HG03060 (cell line): ENCODE data around the gene SCAP.
"Not testable (repeated sequence)": the region's sequence is repeated elsewhere in the genome, so short reads cannot be mapped to it uniquely, and the experiment has no call there.

Source experiments
- ATAC-seq: cut with Tn5 transposase; IDR thresholded peaks from one replicate; pipeline ENCODE4 v1.9.1; 2021; ENCODE audit warnings: low read depth, moderate number of reproducible peaks; ENCODE audit not compliant: unreplicated experiment

The SCAP gene

DNA sequence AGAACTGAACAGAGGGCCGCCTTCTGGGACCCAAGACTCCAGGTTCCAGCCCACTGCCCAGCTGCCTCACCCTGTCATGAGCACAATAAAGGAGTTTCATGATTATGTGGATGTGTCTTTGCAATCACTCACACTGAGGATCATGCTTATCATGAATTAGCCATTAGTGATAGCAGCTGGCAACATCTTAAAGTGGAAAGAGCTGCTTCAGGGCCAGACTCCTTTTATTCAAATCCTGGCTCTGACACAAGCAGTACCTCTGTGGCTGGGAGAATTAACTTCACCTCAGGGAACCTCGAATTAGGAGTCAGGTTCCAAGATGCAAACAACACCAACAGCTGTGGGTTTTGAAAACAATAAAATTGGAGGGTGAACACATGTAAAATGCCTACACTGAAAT lies 6.6 kb upstream of the SCAP start:
- no peak for ATAC-seq

DNA sequence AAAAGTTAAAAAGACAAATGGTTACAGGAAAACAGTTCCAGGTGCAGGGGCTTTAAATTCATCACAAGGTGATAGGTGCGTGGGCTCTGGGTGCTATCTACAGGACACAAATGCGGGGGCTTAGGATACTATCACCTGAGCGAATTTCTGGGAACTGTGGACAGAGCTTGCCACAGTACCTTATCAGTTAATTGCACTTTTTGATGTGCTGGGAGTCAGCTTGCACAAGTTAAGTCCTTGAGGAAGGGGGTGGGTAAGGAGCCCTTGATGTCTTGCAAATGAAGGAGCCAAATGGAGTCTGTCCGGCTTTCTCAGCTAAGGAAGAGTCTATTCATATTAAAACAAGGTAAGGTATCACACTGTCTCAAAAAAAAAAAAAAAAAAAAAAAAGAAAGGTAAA lies 6.0 kb upstream of the SCAP start:
- not testable (repeated sequence) for ATAC-seq

DNA sequence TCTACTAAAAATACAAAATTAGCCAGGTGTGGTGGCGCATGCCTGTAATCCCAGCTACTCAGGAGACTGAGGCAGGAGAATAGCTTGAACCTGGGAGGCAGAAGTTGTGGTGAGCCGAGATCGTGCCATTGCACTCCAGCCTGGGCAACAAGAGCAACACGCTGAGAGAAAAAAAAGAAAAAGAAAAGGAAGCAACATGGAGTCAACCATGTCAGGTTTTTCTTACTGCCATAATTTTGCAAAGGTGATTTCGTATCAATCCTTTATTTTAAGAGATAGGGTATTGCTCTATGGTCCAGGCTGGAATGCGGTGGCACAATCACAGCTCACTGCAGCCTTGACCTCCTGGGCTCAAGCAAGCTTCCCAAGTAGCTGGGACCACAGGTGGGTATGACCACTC lies 4.5 kb upstream of the SCAP start:
- ATAC-seq = not testable (repeated sequence)

GRCh38 chr3:47479826-47480160 lies 4.1 kb upstream of the SCAP start:
- ATAC-seq = no peak

- no peak for ATAC-seq
Measured at GRCh38 chr3:47478022-47478421, 2.3 kb upstream of the SCAP start.

- no peak for ATAC-seq
Measured at GRCh38 chr3:47476644-47477199, 981 bp upstream of the SCAP start.

GRCh38 chr3:47476330-47476626 lies 537 bp upstream of the SCAP start:
- ATAC-seq = no peak

- no peak for ATAC-seq
Measured at GRCh38 chr3:47475029-47475569, 642 bp downstream of the SCAP start.

DNA sequence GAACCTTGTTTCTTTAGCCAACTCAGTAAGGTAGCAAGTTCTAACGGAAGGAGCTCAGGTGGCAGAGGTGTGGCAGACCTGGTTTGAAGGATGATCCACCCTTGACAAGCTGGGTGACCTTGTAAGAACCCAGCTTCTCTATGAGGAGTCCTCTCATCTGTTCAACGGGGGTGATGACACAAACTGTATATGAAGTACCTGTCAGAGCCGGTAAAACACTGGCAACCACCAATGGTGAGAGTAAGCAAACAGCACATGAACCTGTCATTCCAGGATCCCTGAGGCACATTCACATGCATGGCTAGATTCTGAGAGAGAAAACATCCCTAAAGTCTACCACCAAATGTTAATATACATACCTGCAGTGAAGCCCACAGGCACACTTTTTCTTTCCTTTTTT lies 2.4 kb downstream of the SCAP start:
- no peak for ATAC-seq

DNA sequence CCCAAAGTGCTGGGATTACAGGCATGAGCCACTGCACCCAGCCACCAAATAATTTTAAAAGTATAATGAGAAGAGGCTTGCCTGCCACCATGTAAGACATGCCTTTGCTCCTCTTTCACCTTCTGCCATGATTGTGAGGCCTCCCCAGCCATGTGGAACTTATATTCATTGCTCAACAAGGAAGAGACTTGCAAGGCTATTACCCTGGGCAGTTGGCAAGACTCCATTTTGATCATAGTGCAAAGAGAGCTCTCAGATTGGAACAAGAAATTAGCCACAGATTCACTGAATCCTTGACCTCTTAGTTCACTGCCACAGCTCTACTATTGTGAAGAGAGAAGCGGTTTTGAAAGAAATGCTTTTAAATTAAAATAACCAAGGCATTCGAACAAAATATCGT lies 6.1 kb downstream of the SCAP start:
- ATAC-seq = no peak

DNA sequence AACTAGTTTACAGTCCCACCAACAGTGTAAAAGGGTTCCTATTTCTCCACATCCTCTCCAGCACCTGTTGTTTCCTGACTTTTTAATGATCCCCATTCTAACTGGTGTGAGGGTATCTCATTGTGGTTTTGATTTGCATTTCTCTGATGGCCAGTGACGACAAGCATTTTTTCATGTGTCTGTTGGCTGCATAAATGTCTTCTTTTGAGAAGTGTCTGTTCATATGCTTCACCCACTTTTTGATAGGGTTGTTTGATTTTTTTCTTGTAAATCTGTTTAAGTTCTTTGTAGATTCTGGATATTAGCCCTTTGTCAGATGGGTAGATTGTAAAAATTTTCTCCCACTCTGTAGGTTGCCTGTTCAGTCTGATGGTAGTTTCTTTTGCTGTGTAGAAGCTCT lies 7.4 kb downstream of the SCAP start:
- ATAC-seq = not testable (repeated sequence)

GRCh38 chr3:47464588-47464987 lies 11.2 kb downstream of the SCAP start:
- ATAC-seq = no peak

DNA sequence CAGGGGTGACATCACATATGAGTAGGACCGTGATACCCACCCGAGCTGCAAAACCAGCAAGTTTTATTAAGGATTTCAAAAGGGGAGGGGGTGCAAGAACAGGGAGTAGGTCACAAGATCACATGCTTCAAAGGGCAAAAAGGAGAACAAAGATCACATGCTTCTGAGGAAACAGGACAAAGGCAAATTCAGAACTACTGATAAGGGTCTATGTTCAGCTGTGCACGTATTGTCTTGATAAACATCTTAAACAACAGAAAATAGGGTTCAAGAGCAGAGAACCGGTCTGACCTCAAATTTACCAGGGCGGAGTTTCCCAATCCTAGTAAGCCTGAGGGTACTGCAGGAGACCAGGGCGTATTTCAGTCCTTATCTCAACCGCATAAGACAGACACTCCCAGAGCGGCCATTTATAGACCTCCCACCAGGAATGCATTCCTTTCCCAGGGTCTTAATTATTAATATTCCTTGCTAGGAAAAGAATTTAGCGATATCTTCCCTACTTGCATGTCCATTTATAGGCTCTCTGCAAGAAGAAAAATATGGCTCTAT lies 16.1 kb downstream of the SCAP start:
- ATAC-seq = not testable (repeated sequence)

- ATAC-seq = no peak
Measured at GRCh38 chr3:47456984-47457383, 18.8 kb downstream of the SCAP start.

DNA sequence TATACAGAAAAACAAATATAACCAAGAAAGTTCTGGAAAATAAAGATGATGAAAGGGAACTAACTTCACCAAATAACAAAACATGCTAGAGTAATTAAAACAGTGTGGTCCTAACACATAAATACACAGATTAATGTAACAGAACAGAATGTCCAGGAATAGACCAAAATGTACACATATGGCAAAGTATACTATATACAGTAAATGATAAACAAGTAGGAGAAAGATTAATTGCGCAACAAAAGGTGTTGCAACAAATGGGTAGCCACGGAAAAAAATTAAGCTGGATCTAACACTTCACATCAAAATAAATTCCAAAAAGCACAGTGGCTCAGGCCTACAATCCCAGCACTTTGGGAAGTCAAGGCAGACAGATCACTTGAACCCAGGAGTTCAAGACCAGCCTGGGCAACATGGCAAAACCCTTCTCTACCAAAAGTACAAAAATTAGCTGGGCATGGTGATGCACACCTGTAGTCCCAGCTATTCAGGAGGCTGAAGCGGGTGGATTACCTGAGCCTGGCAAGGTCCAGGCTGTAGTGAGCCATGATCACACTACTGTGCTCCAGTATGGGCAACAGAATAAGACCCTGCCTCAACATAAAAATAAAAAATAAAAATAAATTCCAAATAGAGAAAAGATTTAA lies 19.8 kb downstream of the SCAP start:
- no peak for ATAC-seq

GRCh38 chr3:47452453-47453215 lies 23.1 kb downstream of the SCAP start:
- no peak for ATAC-seq

DNA sequence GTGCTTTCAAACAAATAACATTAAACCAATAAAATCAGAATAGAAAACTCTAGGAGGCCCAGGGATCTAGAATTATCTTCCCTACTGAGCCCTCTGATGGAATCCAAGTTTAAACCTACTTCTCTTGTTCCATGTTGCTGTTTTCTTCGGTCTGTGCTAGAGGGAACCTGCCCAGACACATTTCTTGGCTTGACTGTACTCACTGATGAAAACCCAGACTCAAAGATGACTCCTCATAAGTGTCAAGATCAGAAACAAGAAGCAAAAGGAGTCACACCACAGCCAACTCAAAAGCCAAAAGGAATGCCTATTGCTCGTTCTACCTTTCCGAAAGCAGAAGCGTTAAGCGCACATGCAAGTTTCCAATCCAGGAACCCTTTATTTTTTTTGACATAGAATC lies 31.6 kb downstream of the SCAP start:
- ATAC-seq = no peak

- ATAC-seq = no peak
Measured at GRCh38 chr3:47443611-47443995, 32.1 kb downstream of the SCAP start.

- no peak for ATAC-seq
Measured at GRCh38 chr3:47441796-47442551, 33.8 kb downstream of the SCAP start.

DNA sequence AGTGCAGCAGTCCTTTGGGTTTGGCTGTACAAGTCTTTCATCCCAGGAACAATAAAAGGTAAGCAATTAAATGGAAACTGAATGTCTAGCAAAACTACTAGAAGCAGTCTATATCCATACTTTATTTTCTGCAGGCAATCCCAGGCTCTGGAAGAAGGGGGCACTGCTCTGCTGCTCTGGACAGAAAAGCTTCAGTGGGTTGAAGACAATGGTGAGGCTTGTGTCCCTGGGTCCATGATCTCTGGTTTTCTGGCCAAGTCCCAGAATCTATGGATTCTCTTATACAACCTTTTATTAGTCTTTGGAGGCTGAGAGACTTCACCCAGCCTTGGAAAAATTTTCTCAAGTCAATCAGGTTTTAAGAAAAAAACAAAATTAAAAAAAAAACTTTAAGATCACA lies 35.6 kb downstream of the SCAP start:
- no peak for ATAC-seq

- ATAC-seq = no peak
Measured at GRCh38 chr3:47436180-47436579, 39.6 kb downstream of the SCAP start.
